Fibroblast of lung (primary cell): Measurements from ENCODE around the gene SORCS2. TPM values are rescaled to one million over a fixed set of nuclear protein-coding genes. Genes with fewer than 3 reads are reported as not detected.

Experiments
- DNase-seq, 2 donors: peaks; one replicate each; pipeline versions ENCODE4 v3.0.0 to v3.0.0-alpha.2; 2010; ENCODE audit warnings: low read depth in 2 of 2
- H2AFZ ChIP-seq: 2 replicates; pipeline ENCODE4 v1.5.1; 2012; ENCODE audit warnings: low read length, control low read depth, inconsistent platforms
- H3K27ac ChIP-seq: 2 replicates; pipeline ENCODE4 v1.5.1; 2011; ENCODE audit warnings: low read length, control low read depth; ENCODE audit not compliant: insufficient read depth
- H3K27me3 ChIP-seq: 2 replicates; pipeline ENCODE4 v1.5.1; 2011; ENCODE audit warnings: mild to moderate bottlenecking, low read length; ENCODE audit not compliant: control insufficient read depth, insufficient read depth
- H3K36me3 ChIP-seq: 2 replicates; pipeline ENCODE4 v1.5.1; 2011; ENCODE audit warnings: low read length; ENCODE audit not compliant: control insufficient read depth, insufficient read depth
- H3K4me1 ChIP-seq: 2 replicates; pipeline ENCODE4 v1.5.1; 2011; ENCODE audit warnings: low read length; ENCODE audit not compliant: control insufficient read depth, insufficient read depth; ENCODE audit errors: extremely low read depth
- H3K4me2 ChIP-seq: 2 replicates; pipeline ENCODE4 v1.5.1; 2011; ENCODE audit warnings: low read length, control low read depth; ENCODE audit not compliant: insufficient read depth; ENCODE audit errors: extremely low read depth
- H3K4me3 ChIP-seq, 4 experiments: fragments of 200-600 bp in 1 of 4; sonication (generic) in 1 of 4; replicated peaks in 1 of 4; 2 replicates each; pipeline ENCODE4 v1.5.1; 2011 to 2016; ENCODE audit warnings: low read length in 4 of 4, low read depth in 3 of 4, mild to moderate bottlenecking in 3 of 4, control low read depth in 2 of 4, inconsistent platforms in 1 of 4, mixed read lengths in 1 of 4; ENCODE audit not compliant: insufficient read depth in 1 of 4; ENCODE audit errors: control extremely low read depth in 1 of 4
- H3K79me2 ChIP-seq: 2 replicates; pipeline ENCODE4 v1.5.1; 2012; ENCODE audit warnings: mild to moderate bottlenecking, low read length, inconsistent platforms; ENCODE audit not compliant: control insufficient read depth, insufficient read depth
- H3K9ac ChIP-seq: 2 replicates; pipeline ENCODE4 v1.5.1; 2011; ENCODE audit warnings: mild to moderate bottlenecking, low read length, control low read depth; ENCODE audit not compliant: insufficient read depth
- H3K9me3 ChIP-seq: 2 replicates; pipeline ENCODE4 v1.5.1; 2012; ENCODE audit warnings: low read depth, low read length; ENCODE audit not compliant: control insufficient read depth, insufficient read depth
- H4K20me1 ChIP-seq: 2 replicates; pipeline ENCODE4 v1.5.1; 2011; ENCODE audit warnings: low read length; ENCODE audit not compliant: control insufficient read depth, insufficient read depth; ENCODE audit errors: extremely low read depth
- CTCF ChIP-seq, 2 donors: IDR thresholded peaks in 1 of 2; conservative IDR thresholded peaks in 1 of 2; 1 replicate in 1 of 2; 2 replicates in 1 of 2; pipeline ENCODE4 v1.5.1; 2011 to 2012; ENCODE audit warnings: low read length in 2 of 2, control low read depth in 1 of 2, inconsistent platforms in 1 of 2, low read depth in 1 of 2, mild to moderate bottlenecking in 1 of 2
- EZH2 ChIP-seq: IDR thresholded peaks from 2 replicates; pipeline ENCODE4 v1.5.1; 2012; ENCODE audit warnings: low read length, control low read depth, mild to moderate bottlenecking; ENCODE audit errors: missing control alignments
- polyA plus RNA-seq, 2 donors: library from polyadenylated mRNA; depleted of rRNA in 1 of 2; stranded (reverse) in 1 of 2; unstranded in 1 of 2; fragments of >200 nt; gene quantifications; 2 replicates each; pipeline ENCODE4 v1.2.1, GENCODE V29; 2011 to 2012; ENCODE audit warnings: missing spikeins in 1 of 2
- total RNA-seq: library from RNA; depleted of rRNA; stranded (reverse); fragments of >200 nt; gene quantifications from 2 replicates; pipeline ENCODE4 v1.2.1, GENCODE V29; 2014

SORCS2 gene
- total and polyA plus RNA-seq, 2 donors (not counting 1 experiment from before 2014, with no cell fraction given): 0.17 to 0.41 TPM

- H3K4me2 ChIP-seq: no peak overlapping the region
- H2AFZ ChIP-seq: no peak overlapping the region
- H3K4me1 ChIP-seq: no peaks in the 10 kb centered on the region
- H3K9me3 ChIP-seq: no peaks in the 10 kb centered on the region
- no peak overlapping the region for H3K9ac ChIP-seq
- H4K20me1 ChIP-seq: no peaks in the 10 kb centered on the region
- DNase-seq: peak in 1 of 2 donors; percentile 79
- TF ChIP-seq CTCF (conservative IDR thresholded peaks at IDR 0.05 in 1 of 2, IDR thresholded peaks at IDR 0.05 in 1 of 2; ENCODE audit: low read depth in 1 of 2, low read length in 2 of 2) (no peak), EZH2 (no peak)
- H3K27ac ChIP-seq: no peak overlapping the region
- H3K36me3 ChIP-seq: no peaks in the 10 kb centered on the region
- H3K79me2 ChIP-seq: no peaks in the 10 kb centered on the region
- no peaks in the 10 kb centered on the region for H3K27me3 ChIP-seq
- no peak overlapping the region for H3K4me3 ChIP-seq
Observed at GRCh38 chr4:7658341-7659204, 466.2 kb downstream of the SORCS2 start.

- Histone ChIP-seq H3K4me3 (no peak overlapping the region), H3K36me3 (no peaks in the 10 kb centered on the region), H2AFZ (no peak overlapping the region), H3K4me2 (no peak overlapping the region), H3K9ac (no peak overlapping the region), H3K79me2 (no peaks in the 10 kb centered on the region), H3K27me3 (no peaks in the 10 kb centered on the region), H4K20me1 (no peaks in the 10 kb centered on the region), H3K27ac (no peak overlapping the region), H3K9me3 (no peaks in the 10 kb centered on the region), H3K4me1 (no peaks in the 10 kb centered on the region)
- TF ChIP-seq EZH2 (no peak), CTCF (conservative IDR thresholded peaks at IDR 0.05 in 1 of 2, IDR thresholded peaks at IDR 0.05 in 1 of 2; ENCODE audit: low read depth in 1 of 2, low read length in 2 of 2) (no peak)
- no peak for DNase-seq
Observed at GRCh38 chr4:7659429-7660175, 467.3 kb downstream of the SORCS2 start.
